Liver (tissue), 9 donors: ENCODE data around the gene SLC44A2. TPM values are rescaled to one million over a fixed set of nuclear protein-coding genes. Genes with fewer than 3 reads are reported as not detected.

Experiments
- DNase-seq: peaks from one replicate; pipeline ENCODE4 v3.0.0-alpha.2; 2017; ENCODE audit warnings: low spot score
- H3K27ac ChIP-seq, 2 donors: one replicate each; pipeline ENCODE4 v1.7.0; 2013; ENCODE audit warnings: inconsistent platforms in 2 of 2, low read length in 2 of 2, control low read depth in 1 of 2, low read depth in 1 of 2, mild to moderate bottlenecking in 1 of 2
- H3K27me3 ChIP-seq, 4 donors: one replicate each; pipeline versions ENCODE4 v1.6.1 to v1.7.0; 2013; ENCODE audit warnings: low read length in 3 of 4, inconsistent platforms in 1 of 4, mild to moderate bottlenecking in 1 of 4, moderate library complexity in 1 of 4; ENCODE audit not compliant: control insufficient read depth in 4 of 4, insufficient read depth in 4 of 4
- H3K36me3 ChIP-seq, 4 donors: one replicate each; pipeline versions ENCODE4 v1.6.1 to v1.7.0; 2013; ENCODE audit warnings: low read length in 3 of 4, mild to moderate bottlenecking in 3 of 4, low read depth in 1 of 4, moderate library complexity in 1 of 4; ENCODE audit not compliant: control insufficient read depth in 4 of 4, insufficient read depth in 3 of 4
- H3K4me1 ChIP-seq, 4 donors: one replicate each; pipeline versions ENCODE4 v1.6.1 to v1.7.0; 2013; ENCODE audit warnings: low read length in 3 of 4, mild to moderate bottlenecking in 3 of 4, moderate library complexity in 1 of 4; ENCODE audit not compliant: control insufficient read depth in 4 of 4, insufficient read depth in 4 of 4
- H3K4me3 ChIP-seq, 3 donors: one replicate each; pipeline versions ENCODE4 v1.6.1 to v1.7.0; 2013; ENCODE audit warnings: low read length in 3 of 3, control low read depth in 1 of 3, low read depth in 1 of 3, mild to moderate bottlenecking in 1 of 3
- H3K9ac ChIP-seq, 2 donors: one replicate each; pipeline ENCODE4 v1.7.0; 2013; ENCODE audit warnings: low read length in 2 of 2, mild to moderate bottlenecking in 2 of 2, moderate library complexity in 2 of 2, control low read depth in 1 of 2, low read depth in 1 of 2
- H3K9me3 ChIP-seq, 4 donors: one replicate each; pipeline versions ENCODE4 v1.6.1 to v1.7.0; 2013; ENCODE audit warnings: low read length in 3 of 4; ENCODE audit not compliant: control insufficient read depth in 4 of 4
- ATF3 ChIP-seq: IDR thresholded peaks from 2 replicates; pipeline ENCODE4 v1.6.1; 2016; ENCODE audit warnings: antibody characterized with exemption
- FOXA1 ChIP-seq: IDR thresholded peaks from 2 replicates; pipeline ENCODE4 v1.6.1; 2016; ENCODE audit warnings: antibody characterized with exemption
- FOXA2 ChIP-seq: IDR thresholded peaks from 2 replicates; pipeline ENCODE4 v1.6.1; 2016; ENCODE audit warnings: antibody characterized with exemption
- GABPA ChIP-seq, 2 donors: IDR thresholded peaks in 1 of 2; conservative IDR thresholded peaks in 1 of 2; 2 replicates each; pipeline ENCODE4 v1.6.1; 2016; ENCODE audit warnings: antibody characterized with exemption in 2 of 2, mild to moderate bottlenecking in 1 of 2, moderate library complexity in 1 of 2
- HNF4G ChIP-seq: IDR thresholded peaks from 2 replicates; pipeline ENCODE4 v1.6.1; 2016; ENCODE audit warnings: antibody characterized with exemption
- NR2F2 ChIP-seq: IDR thresholded peaks from 2 replicates; pipeline ENCODE4 v1.6.1; 2016; ENCODE audit warnings: antibody characterized with exemption
- RAD21 ChIP-seq, 2 donors: IDR thresholded peaks; 2 replicates each; pipeline ENCODE4 v1.6.1; 2016; ENCODE audit warnings: antibody characterized with exemption in 2 of 2, mild to moderate bottlenecking in 2 of 2
- SP1 ChIP-seq: IDR thresholded peaks from 2 replicates; pipeline ENCODE4 v1.6.1; 2018; ENCODE audit warnings: antibody characterized with exemption, mild to moderate bottlenecking
- YY1 ChIP-seq: IDR thresholded peaks from 2 replicates; pipeline ENCODE4 v1.6.1; 2016; ENCODE audit warnings: antibody characterized with exemption, mild to moderate bottlenecking
- WGBS: extraction: QIAGEN DNeasy Blood & Tissue Kit; methylation state at CpG from one replicate; pipeline ENCODE4 v1.1.7; 2013; 5-methylcytosine and 5-hydroxymethylcytosine counted together
- polyA plus RNA-seq, 2 donors: library from polyadenylated mRNA; stranded (reverse) in 1 of 2; unstranded in 1 of 2; fragments of 200-250 nt in 1 of 2; fragments of >200 nt in 1 of 2; fragmentation: Nextera tagmentation in 1 of 2; extraction: Ambion mirVana in 1 of 2; gene quantifications; one replicate each; pipeline versions ENCODE4 v1.2.1 to v1.2.3, GENCODE V29; 2013 to 2015
- total RNA-seq, 2 donors: library from RNA; depleted of rRNA; stranded (reverse); fragments of >200 nt; gene quantifications; one replicate each; pipeline ENCODE4 v1.2.3, GENCODE V29; 2014
- TF ChIP-seq, protein P1 (sequence below): IDR thresholded peaks from 2 replicates; pipeline ENCODE4 v1.6.1; 2016; ENCODE audit warnings: antibody characterized with exemption, mild to moderate bottlenecking
- donor health status: healthy.
- donor health status: healthy.
- donor health status: healthy.
- donor health status: healthy.
- donor health status: healthy.

Gene SLC44A2
- total and polyA plus RNA-seq, 4 donors = 12.0 to 21.6 (median 13.4) TPM

DNA sequence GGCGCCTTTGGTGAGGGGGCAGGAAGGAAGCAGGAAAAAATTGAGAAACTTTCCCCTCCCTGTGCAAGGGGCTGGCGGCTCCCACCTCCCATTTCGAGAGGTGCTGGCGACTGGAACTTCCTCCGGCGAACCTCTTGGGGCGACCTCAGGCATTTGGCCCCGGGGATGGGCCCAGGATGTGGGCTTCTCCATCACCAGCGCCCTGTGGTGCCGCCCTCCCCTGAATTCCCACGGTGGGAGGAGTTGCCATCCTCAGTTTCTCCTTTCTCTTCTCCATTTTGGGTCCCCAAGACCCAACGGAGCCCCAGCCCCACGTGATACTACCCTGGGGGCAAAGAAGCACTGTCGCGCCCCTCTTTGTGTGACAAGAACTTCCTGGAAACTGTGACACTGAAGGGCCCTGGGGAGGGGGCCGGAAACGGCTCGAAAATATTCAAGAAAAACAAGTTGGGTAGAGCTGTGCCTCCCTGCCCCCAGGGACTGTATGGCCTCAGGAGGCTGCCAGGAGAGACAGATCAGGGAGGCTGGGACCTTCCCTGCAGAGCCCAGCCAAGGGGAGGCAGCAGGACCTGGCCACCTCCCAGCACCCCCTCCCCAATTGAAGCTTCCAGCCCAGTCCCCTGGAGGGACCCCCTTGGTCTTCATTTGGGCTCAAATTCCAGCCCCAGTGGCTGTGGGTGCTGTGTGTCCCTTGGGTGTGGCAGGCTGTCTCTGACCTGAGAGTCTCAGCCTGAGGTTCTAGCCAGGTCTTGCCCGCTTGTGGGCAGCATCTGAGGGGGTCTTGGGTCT, 22.1 kb upstream of the SLC44A2 start:
- TF ChIP-seq YY1 = peak; percentile 15
- no peak for TF ChIP-seq GABPA (IDR thresholded peaks at IDR 0.05 in 1 of 2, conservative IDR thresholded peaks at IDR 0.05 in 1 of 2)
- TF ChIP-seq FOXA1 = no peak
- TF ChIP-seq SP1 = no peak
- WGBS = 26% methylated on average over 19 of the region's 19 CpGs
- Histone ChIP-seq H3K4me1 (peaks cover 0 to 8% (median 1%) of the 10 kb centered on the region in 4 donors), H3K4me3 (peak overlapping the region; percentile 14 to 86 (median 84)), H3K9me3 (no peaks in the 10 kb centered on the region), H3K27ac (peak overlapping the region; percentile 92 to 93), H3K27me3 (no peaks in the 10 kb centered on the region), H3K9ac (peak overlapping the region; percentile 55 to 90), H3K36me3 (no peaks in the 10 kb centered on the region)
- DNase-seq = peak; percentile 54

DNA sequence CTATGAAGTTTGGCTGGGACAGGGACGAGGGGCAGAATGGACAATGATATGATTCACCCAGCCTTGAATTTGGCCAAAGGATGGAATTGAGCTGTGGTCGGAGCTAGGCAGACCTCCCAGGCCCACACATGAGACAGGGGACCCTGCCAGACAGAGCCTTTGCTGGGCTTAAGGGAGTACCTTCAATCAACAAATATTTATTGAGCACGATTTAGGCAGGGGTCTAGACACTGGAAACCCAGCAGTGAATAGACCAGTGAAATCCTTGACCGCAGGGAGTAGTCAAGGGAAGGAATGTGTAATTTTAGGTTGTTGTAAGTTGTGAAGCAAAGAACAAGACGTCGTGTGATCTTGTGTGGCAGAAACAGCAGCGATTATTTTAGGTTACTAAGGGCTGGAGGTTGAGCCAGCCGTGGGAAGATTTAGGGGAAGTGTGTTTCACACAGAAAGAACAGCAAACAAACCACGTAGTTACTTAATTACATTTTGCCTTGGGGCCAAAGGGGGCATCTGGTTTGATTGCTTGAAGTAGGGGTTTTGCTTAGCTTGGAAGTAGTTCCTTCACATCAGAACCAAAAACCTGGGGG, 21.4 kb upstream of the SLC44A2 start:
- TF ChIP-seq ATF3 = no peak
- TF ChIP-seq SP1 = peak; percentile 34
- 45% methylated on average over 9 of the region's 9 CpGs for WGBS
- H3K4me1 ChIP-seq = peaks cover 0 to 8% (median 1%) of the 10 kb centered on the region in 4 donors
- no peak for DNase-seq
- no peaks in the 10 kb centered on the region for H3K27me3 ChIP-seq
- H3K36me3 ChIP-seq = no peaks in the 10 kb centered on the region
- H3K4me3 ChIP-seq = peak overlapping the region in 1 of 3 donors; percentile 84
- H3K9me3 ChIP-seq = no peaks in the 10 kb centered on the region
- H3K9ac ChIP-seq = peak overlapping the region in 1 of 2 donors; percentile 75
- peak overlapping the region; percentile 92 to 93 for H3K27ac ChIP-seq

DNA sequence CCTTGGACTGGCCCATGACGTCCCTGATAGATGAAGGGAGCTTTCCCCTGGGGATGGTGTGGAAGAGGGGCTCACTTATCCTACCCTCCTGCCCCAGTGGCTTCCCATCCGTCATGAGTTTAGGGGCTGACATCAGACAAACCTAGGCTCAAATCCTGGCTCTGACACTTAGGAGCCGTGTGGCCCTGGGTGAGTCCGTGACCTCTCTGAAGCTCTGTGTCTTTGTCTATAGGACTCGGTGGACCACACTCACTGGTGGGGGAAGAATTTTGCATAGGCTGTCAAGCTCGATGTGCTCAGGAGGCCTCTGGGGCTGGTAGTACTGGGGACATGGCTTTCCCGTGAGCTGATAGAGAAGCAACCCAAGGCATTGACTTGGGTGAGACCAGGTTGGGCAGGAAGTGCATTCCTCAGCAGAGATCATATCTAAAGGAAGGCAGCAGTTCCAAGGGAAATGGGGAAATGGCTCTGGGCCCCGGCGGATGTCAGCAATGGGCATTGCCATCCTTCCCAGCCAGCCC, 20.8 kb upstream of the SLC44A2 start:
- no peaks in the 10 kb centered on the region for H3K27me3 ChIP-seq
- peak overlapping the region in 1 of 2 donors; percentile 53 for H3K9ac ChIP-seq
- DNase-seq = no peak
- peak; percentile 60 for TF ChIP-seq NR2F2
- no peak for TF ChIP-seq GABPA (IDR thresholded peaks at IDR 0.05 in 1 of 2, conservative IDR thresholded peaks at IDR 0.05 in 1 of 2)
- TF ChIP-seq RAD21 (IDR thresholded peaks at IDR 0.05) = no peak
- H3K27ac ChIP-seq = peak overlapping the region; percentile 92 to 93
- H3K4me3 ChIP-seq = no peak overlapping the region
- 70% methylated on average over 9 of the region's 9 CpGs for WGBS
- H3K4me1 ChIP-seq = peaks cover 0 to 8% (median 1%) of the 10 kb centered on the region in 4 donors
- no peaks in the 10 kb centered on the region for H3K9me3 ChIP-seq
- no peaks in the 10 kb centered on the region for H3K36me3 ChIP-seq

GRCh38 chr19:10611907-10612306, 13.4 kb upstream of the SLC44A2 start:
- no peak for DNase-seq
- Histone ChIP-seq H3K9me3 (no peaks in the 10 kb centered on the region), H3K36me3 (no peaks in the 10 kb centered on the region), H3K4me3 (no peak overlapping the region), H3K27ac (no peak overlapping the region), H3K9ac (no peak overlapping the region), H3K4me1 (peaks cover 0 to 2% (median under 1%) of the 10 kb centered on the region in 4 donors), H3K27me3 (no peaks in the 10 kb centered on the region)
- no peak for TF ChIP-seq SP1
- TF ChIP-seq NR2F2 = no peak
- no peak for TF ChIP-seq ATF3
- TF ChIP-seq FOXA1 = no peak
- TF ChIP-seq FOXA2 = no peak
- no peak for TF ChIP-seq HNF4G
- TF ChIP-seq, protein P1, sequence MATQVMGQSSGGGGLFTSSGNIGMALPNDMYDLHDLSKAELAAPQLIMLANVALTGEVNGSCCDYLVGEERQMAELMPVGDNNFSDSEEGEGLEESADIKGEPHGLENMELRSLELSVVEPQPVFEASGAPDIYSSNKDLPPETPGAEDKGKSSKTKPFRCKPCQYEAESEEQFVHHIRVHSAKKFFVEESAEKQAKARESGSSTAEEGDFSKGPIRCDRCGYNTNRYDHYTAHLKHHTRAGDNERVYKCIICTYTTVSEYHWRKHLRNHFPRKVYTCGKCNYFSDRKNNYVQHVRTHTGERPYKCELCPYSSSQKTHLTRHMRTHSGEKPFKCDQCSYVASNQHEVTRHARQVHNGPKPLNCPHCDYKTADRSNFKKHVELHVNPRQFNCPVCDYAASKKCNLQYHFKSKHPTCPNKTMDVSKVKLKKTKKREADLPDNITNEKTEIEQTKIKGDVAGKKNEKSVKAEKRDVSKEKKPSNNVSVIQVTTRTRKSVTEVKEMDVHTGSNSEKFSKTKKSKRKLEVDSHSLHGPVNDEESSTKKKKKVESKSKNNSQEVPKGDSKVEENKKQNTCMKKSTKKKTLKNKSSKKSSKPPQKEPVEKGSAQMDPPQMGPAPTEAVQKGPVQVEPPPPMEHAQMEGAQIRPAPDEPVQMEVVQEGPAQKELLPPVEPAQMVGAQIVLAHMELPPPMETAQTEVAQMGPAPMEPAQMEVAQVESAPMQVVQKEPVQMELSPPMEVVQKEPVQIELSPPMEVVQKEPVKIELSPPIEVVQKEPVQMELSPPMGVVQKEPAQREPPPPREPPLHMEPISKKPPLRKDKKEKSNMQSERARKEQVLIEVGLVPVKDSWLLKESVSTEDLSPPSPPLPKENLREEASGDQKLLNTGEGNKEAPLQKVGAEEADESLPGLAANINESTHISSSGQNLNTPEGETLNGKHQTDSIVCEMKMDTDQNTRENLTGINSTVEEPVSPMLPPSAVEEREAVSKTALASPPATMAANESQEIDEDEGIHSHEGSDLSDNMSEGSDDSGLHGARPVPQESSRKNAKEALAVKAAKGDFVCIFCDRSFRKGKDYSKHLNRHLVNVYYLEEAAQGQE = no peak
- no peak for TF ChIP-seq GABPA (IDR thresholded peaks at IDR 0.05 in 1 of 2, conservative IDR thresholded peaks at IDR 0.05 in 1 of 2)
- 94% methylated on average over 5 of the region's 5 CpGs for WGBS
